GM12878 (cell line): ENCODE data around the gene SORBS1. TPM values are rescaled to one million over a fixed set of nuclear protein-coding genes. Genes with fewer than 3 reads are reported as not detected.

Experiments used
- ATAC-seq: fragments of 200-7000 bp; cut with Tn5 transposase; 3 replicates; pipeline ENCODE4 v1.9.1; 2020; ENCODE audit warnings: mild to moderate bottlenecking, moderate library complexity
- BruUV-seq: library from RNA; stranded (reverse); fragments of 400-500 nt; replicated peaks from 2 replicates; lab custom pipeline; 2021; lab: Mats Ljungman, UMichigan
- CTCF ChIA-PET: fragments of 300-600 bp; sonication (Branson Sonifier 250); formaldehyde crosslinking; extraction: SDS; loops from one replicate; lab custom pipeline; 2021; ENCODE audit warnings: inconsistent platforms; lab: Yijun Ruan, JAX
- POLR2A ChIA-PET: fragments of 350-600 bp; formaldehyde crosslinking; extraction: SDS; loops from one replicate; lab custom pipeline; 2021; ENCODE audit warnings: inconsistent platforms; lab: Charles Lee
- RAD21 ChIA-PET: fragments of 300-600 bp; sonication (Branson Sonifier 250); formaldehyde crosslinking; loops from one replicate; lab custom pipeline; 2023; ENCODE audit warnings: antibody characterized with exemption; ENCODE audit not compliant: unreplicated experiment; lab: Charles Lee
- SMC1A ChIA-PET: fragments of 300-600 bp; sonication (Branson Sonifier 250); formaldehyde crosslinking; loops from one replicate; lab custom pipeline; 2023; ENCODE audit not compliant: unreplicated experiment, uncharacterized antibody; lab: Charles Lee
- DNase-seq: peaks from one replicate; pipeline ENCODE4 v3.0.0-alpha.2; 2011; ENCODE audit warnings: low read depth, low spot score
- FAIRE-seq: peaks from 3 replicates; lab custom pipeline; 2011; peaks lifted over from hg19 to GRCh38; lab: Jason Lieb, UNC
- H2AFZ ChIP-seq: 2 replicates; pipeline ENCODE4 v1.6.0; 2011; ENCODE audit warnings: low read depth, low read length, control low read depth; ENCODE audit not compliant: control insufficient read depth
- H3K27ac ChIP-seq: 2 replicates; pipeline ENCODE4 v1.5.1; 2011; ENCODE audit warnings: control low read depth; ENCODE audit not compliant: control insufficient read depth, insufficient read depth
- H3K27me3 ChIP-seq, 2 experiments: replicated peaks in 1 of 2; 2 replicates each; pipeline versions ENCODE4 v1.6.0 to v1.6.1; 2011; ENCODE audit warnings: low read length in 1 of 2; ENCODE audit not compliant: control insufficient read depth in 2 of 2, insufficient read depth in 2 of 2
- H3K36me3 ChIP-seq, 2 experiments: 2 replicates each; pipeline ENCODE4 v1.5.1; 2011; ENCODE audit warnings: low read length in 1 of 2; ENCODE audit not compliant: control insufficient read depth in 2 of 2, insufficient read depth in 2 of 2
- H3K4me1 ChIP-seq: 2 replicates; pipeline ENCODE4 v1.6.1; 2011; ENCODE audit warnings: mild to moderate bottlenecking, low read length, moderate library complexity, mixed read lengths; ENCODE audit not compliant: control insufficient read depth, insufficient read depth
- H3K4me2 ChIP-seq: 2 replicates; pipeline ENCODE4 v1.6.0; 2011; ENCODE audit warnings: control low read depth; ENCODE audit not compliant: control insufficient read depth, insufficient read depth
- H3K4me3 ChIP-seq: fragments of 200-600 bp; sonication (generic); 2 replicates; pipeline ENCODE4 v1.5.1; 2016
- H3K79me2 ChIP-seq: 2 replicates; pipeline ENCODE4 v1.6.0; 2011; ENCODE audit warnings: low read length; ENCODE audit not compliant: control insufficient read depth, insufficient read depth
- H3K9ac ChIP-seq: 2 replicates; pipeline ENCODE4 v1.8.0; 2011; ENCODE audit warnings: low read length, control low read depth, mixed read lengths; ENCODE audit not compliant: control insufficient read depth, insufficient read depth
- H3K9me3 ChIP-seq: replicated peaks from 3 replicates; pipeline ENCODE4 v1.5.1; 2011; ENCODE audit warnings: mild to moderate bottlenecking, low read length; ENCODE audit not compliant: control insufficient read depth, insufficient read depth
- H4K20me1 ChIP-seq: 2 replicates; pipeline ENCODE4 v1.6.0; 2011; ENCODE audit not compliant: control insufficient read depth, insufficient read depth
- CBX3 ChIP-seq: fragments of 200-600 bp; sonication (generic); IDR thresholded peaks from 2 replicates; pipeline ENCODE4 v1.6.1; 2016; ENCODE audit warnings: low read depth, borderline replicate concordance
- EED ChIP-seq: sonication (generic); IDR thresholded peaks from 2 replicates; pipeline ENCODE4 v1.6.1; 2016; ENCODE audit warnings: antibody characterized with exemption, low read depth
- EZH2 ChIP-seq: IDR thresholded peaks from 2 replicates; pipeline ENCODE4 v1.6.1; 2012; ENCODE audit warnings: low read depth, mild to moderate bottlenecking, control low read depth, inconsistent platforms, low read length, borderline replicate concordance; ENCODE audit not compliant: control insufficient read depth
- FOS ChIP-seq: IDR thresholded peaks from 3 replicates; pipeline ENCODE4 v1.6.1; 2011; ENCODE audit warnings: borderline replicate concordance; ENCODE audit not compliant: insufficient read length; ENCODE audit errors: extremely low read depth
- FOXK2 ChIP-seq: fragments of 450-650 bp; IDR thresholded peaks from 2 replicates; pipeline ENCODE4 v1.6.1; 2017; ENCODE audit warnings: mild to moderate bottlenecking, moderate library complexity
- NFYB ChIP-seq: IDR thresholded peaks from 2 replicates; pipeline ENCODE4 v1.6.1; 2011; ENCODE audit warnings: low read depth, mild to moderate bottlenecking, low read length, improper control_type of control experiment, moderate library complexity; ENCODE audit not compliant: insufficient read depth
- NR2C2 ChIP-seq: IDR thresholded peaks from 2 replicates; pipeline ENCODE4 v1.6.1; 2011; ENCODE audit warnings: borderline replicate concordance, low read depth; ENCODE audit not compliant: control insufficient read depth, insufficient read length
- SMARCA5 ChIP-seq: fragments of 450-650 bp; IDR thresholded peaks from 2 replicates; pipeline ENCODE4 v1.6.1; 2017; ENCODE audit warnings: mild to moderate bottlenecking
- ZBED1 ChIP-seq: IDR thresholded peaks from 2 replicates; pipeline ENCODE4 v1.6.1; 2016; ENCODE audit warnings: borderline replicate concordance
- WGBS: methylation state at CpG from one replicate; pipeline ENCODE4 v1.1.6; 2016; ENCODE audit warnings: low lambda C conversion rate; ENCODE audit not compliant: insufficient replicate concordance, insufficient coverage; ENCODE audit errors: missing lambda C conversion rate; 5-methylcytosine and 5-hydroxymethylcytosine counted together
- in situ Hi-C: fragments of 300-500 bp; cut with MboI; formaldehyde crosslinking; loops from 9 replicates; pipeline ENCODE4 v1.14.3; 2018; ENCODE audit warnings: mixed read lengths
- intact Hi-C: fragments of 100-400 bp; cut with micrococcal nuclease; formaldehyde crosslinking; loops from one replicate; pipeline ENCODE4 v1.14.2; 2022; ENCODE audit not compliant: unreplicated experiment
- polyA plus RNA-seq, 11 experiments: library from polyadenylated mRNA; depleted of rRNA in 4 of 11; unstranded in 6 of 11; stranded (reverse) in 5 of 11; fragments of >200 nt; fragmentation: Nextera tagmentation in 4 of 11; fragmentation: Illumina TruSeq in 1 of 11; extraction: Ambion mirVana in 4 of 11; extraction: Trizol in 1 of 11; gene quantifications; 1 replicate in 1 of 11; 2 replicates in 10 of 11; pipeline versions ENCODE4 v1.2.1 to v1.2.3, GENCODE V29; 2011 to 2016; ENCODE audit warnings: inconsistent platforms in 2 of 11, missing spikeins in 2 of 11, low read depth in 1 of 11
- total RNA-seq, 4 experiments: library from RNA; depleted of rRNA in 3 of 4; stranded (reverse); fragments of >200 nt in 3 of 4; fragmentation: Illumina TruSeq in 1 of 4; extraction: Trizol in 1 of 4; gene quantifications; 2 replicates each; pipeline versions ENCODE4 v1.2.1 to v1.2.3, GENCODE V29; 2013 to 2021
- TF ChIP-seq, protein P1 (sequence below): fragments of 450-650 bp; IDR thresholded peaks from 2 replicates; pipeline ENCODE4 v1.6.1; 2014; ENCODE audit warnings: mild to moderate bottlenecking
- TF ChIP-seq, protein P2 (sequence below): IDR thresholded peaks from 2 replicates; pipeline ENCODE4 v1.6.1; 2011; ENCODE audit warnings: low read depth, mild to moderate bottlenecking, low read length, moderate library complexity, borderline replicate concordance; ENCODE audit errors: extremely low read depth
- TF ChIP-seq, protein P3 (sequence below): fragments of 450-650 bp; IDR thresholded peaks from 2 replicates; pipeline ENCODE4 v1.6.1; 2017; ENCODE audit warnings: low read depth, mild to moderate bottlenecking, moderate library complexity
- TF ChIP-seq, protein P4 (sequence below): fragments of 450-650 bp; IDR thresholded peaks from 2 replicates; pipeline ENCODE4 v1.6.1; 2016; ENCODE audit warnings: mild to moderate bottlenecking
- TF ChIP-seq, protein P5 (sequence below): fragments of 450-650 bp; IDR thresholded peaks from 2 replicates; pipeline ENCODE4 v1.6.1; 2018; ENCODE audit warnings: mild to moderate bottlenecking, low read depth, moderate library complexity; ENCODE audit not compliant: partially characterized antibody
- TF ChIP-seq, protein P6 (sequence below): fragments of 450-650 bp; IDR thresholded peaks from 2 replicates; pipeline ENCODE4 v1.6.1; 2017; ENCODE audit warnings: mild to moderate bottlenecking

SORBS1 gene
- total and polyA plus RNA-seq, 10 of the 15 experiments (the other 5 are each of a cell fraction or from before 2014, with no cell fraction given), result 0.13 to 0.75 (median 0.39) TPM

DNA sequence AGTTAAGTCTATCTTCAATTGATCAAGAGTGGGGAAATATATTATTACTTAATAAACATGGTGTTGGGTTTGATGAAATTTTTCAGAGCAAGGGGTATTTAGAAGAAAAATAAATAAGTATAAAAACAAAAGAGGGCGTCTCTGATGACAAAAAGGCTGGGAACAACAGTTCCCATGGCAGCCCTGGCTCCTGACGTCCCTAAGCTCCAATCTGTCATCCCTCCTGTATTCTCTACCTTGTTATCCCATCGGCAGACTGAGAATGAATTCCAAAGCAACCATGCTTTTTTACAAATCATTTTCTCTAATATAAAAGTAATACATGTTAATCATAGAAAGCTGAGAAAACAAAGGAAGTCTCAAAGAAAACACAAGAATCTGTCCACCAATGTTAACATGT lies 55.5 kb downstream of the SORBS1 start:
- CTCF ChIA-PET, result interaction anchor here (0.7 kb wide), 1 partner anchor 836 kb away, joined by 3 read pairs; no protein-coding TSS in a partner anchor
- H3K4me2 ChIP-seq, result no peak overlapping the region
- no peak overlapping the region for H2AFZ ChIP-seq
- intact Hi-C loops (no loop called here), in situ Hi-C loops (no loop called here)
- RAD21 ChIA-PET, result no interaction called here
- BruUV-seq, result no TSS peak
- H3K4me1 ChIP-seq, result no peaks in the 10 kb centered on the region
- no peaks in the 10 kb centered on the region for H3K36me3 ChIP-seq
- H3K9ac ChIP-seq, result no peak overlapping the region
- no peak for ATAC-seq
- FAIRE-seq, result no peak
- peaks cover 0 to 3% of the 10 kb centered on the region in 2 experiments; a peak in 2 of 4 replicates for H3K27me3 ChIP-seq
- 3% methylated on average over 3 of the region's 3 CpGs for WGBS
- H3K79me2 ChIP-seq, result no peaks in the 10 kb centered on the region
- H3K4me3 ChIP-seq, result no peak overlapping the region
- no peak for DNase-seq
- H4K20me1 ChIP-seq, result no peaks in the 10 kb centered on the region
- H3K27ac ChIP-seq, result no peak overlapping the region
- SMC1A ChIA-PET, result interaction anchor here (0.7 to 1.0 kb wide), 2 partner anchors 130 to 141 kb away, joined by 3 to 4 read pairs; no protein-coding TSS in a partner anchor
- POLR2A ChIA-PET, result no interaction called here
- H3K9me3 ChIP-seq, result no peaks in the 10 kb centered on the region
- TF ChIP-seq, protein P1, sequence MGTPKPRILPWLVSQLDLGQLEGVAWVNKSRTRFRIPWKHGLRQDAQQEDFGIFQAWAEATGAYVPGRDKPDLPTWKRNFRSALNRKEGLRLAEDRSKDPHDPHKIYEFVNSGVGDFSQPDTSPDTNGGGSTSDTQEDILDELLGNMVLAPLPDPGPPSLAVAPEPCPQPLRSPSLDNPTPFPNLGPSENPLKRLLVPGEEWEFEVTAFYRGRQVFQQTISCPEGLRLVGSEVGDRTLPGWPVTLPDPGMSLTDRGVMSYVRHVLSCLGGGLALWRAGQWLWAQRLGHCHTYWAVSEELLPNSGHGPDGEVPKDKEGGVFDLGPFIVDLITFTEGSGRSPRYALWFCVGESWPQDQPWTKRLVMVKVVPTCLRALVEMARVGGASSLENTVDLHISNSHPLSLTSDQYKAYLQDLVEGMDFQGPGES, result no peak
- TF ChIP-seq EZH2, result no peak
- TF ChIP-seq NR2C2, result no peak
- TF ChIP-seq, protein P2, sequence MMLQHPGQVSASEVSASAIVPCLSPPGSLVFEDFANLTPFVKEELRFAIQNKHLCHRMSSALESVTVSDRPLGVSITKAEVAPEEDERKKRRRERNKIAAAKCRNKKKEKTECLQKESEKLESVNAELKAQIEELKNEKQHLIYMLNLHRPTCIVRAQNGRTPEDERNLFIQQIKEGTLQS, result no peak
- TF ChIP-seq, protein P3, sequence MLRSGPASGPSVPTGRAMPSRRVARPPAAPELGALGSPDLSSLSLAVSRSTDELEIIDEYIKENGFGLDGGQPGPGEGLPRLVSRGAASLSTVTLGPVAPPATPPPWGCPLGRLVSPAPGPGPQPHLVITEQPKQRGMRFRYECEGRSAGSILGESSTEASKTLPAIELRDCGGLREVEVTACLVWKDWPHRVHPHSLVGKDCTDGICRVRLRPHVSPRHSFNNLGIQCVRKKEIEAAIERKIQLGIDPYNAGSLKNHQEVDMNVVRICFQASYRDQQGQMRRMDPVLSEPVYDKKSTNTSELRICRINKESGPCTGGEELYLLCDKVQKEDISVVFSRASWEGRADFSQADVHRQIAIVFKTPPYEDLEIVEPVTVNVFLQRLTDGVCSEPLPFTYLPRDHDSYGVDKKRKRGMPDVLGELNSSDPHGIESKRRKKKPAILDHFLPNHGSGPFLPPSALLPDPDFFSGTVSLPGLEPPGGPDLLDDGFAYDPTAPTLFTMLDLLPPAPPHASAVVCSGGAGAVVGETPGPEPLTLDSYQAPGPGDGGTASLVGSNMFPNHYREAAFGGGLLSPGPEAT, result no peak
- no peak for TF ChIP-seq EED
- TF ChIP-seq FOXK2, result no peak
- no peak for TF ChIP-seq FOS
- TF ChIP-seq NFYB, result no peak
- TF ChIP-seq ZBED1, result no peak
- no peak for TF ChIP-seq SMARCA5
- TF ChIP-seq, protein P4, sequence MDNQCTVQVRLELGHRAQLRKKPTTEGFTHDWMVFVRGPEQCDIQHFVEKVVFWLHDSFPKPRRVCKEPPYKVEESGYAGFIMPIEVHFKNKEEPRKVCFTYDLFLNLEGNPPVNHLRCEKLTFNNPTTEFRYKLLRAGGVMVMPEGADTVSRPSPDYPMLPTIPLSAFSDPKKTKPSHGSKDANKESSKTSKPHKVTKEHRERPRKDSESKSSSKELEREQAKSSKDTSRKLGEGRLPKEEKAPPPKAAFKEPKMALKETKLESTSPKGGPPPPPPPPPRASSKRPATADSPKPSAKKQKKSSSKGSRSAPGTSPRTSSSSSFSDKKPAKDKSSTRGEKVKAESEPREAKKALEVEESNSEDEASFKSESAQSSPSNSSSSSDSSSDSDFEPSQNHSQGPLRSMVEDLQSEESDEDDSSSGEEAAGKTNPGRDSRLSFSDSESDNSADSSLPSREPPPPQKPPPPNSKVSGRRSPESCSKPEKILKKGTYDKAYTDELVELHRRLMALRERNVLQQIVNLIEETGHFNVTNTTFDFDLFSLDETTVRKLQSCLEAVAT, result no peak
- TF ChIP-seq CBX3, result no peak
- TF ChIP-seq, protein P5, sequence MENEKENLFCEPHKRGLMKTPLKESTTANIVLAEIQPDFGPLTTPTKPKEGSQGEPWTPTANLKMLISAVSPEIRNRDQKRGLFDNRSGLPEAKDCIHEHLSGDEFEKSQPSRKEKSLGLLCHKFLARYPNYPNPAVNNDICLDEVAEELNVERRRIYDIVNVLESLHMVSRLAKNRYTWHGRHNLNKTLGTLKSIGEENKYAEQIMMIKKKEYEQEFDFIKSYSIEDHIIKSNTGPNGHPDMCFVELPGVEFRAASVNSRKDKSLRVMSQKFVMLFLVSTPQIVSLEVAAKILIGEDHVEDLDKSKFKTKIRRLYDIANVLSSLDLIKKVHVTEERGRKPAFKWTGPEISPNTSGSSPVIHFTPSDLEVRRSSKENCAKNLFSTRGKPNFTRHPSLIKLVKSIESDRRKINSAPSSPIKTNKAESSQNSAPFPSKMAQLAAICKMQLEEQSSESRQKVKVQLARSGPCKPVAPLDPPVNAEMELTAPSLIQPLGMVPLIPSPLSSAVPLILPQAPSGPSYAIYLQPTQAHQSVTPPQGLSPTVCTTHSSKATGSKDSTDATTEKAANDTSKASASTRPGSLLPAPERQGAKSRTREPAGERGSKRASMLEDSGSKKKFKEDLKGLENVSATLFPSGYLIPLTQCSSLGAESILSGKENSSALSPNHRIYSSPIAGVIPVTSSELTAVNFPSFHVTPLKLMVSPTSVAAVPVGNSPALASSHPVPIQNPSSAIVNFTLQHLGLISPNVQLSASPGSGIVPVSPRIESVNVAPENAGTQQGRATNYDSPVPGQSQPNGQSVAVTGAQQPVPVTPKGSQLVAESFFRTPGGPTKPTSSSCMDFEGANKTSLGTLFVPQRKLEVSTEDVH, result no peak
- TF ChIP-seq, protein P6, sequence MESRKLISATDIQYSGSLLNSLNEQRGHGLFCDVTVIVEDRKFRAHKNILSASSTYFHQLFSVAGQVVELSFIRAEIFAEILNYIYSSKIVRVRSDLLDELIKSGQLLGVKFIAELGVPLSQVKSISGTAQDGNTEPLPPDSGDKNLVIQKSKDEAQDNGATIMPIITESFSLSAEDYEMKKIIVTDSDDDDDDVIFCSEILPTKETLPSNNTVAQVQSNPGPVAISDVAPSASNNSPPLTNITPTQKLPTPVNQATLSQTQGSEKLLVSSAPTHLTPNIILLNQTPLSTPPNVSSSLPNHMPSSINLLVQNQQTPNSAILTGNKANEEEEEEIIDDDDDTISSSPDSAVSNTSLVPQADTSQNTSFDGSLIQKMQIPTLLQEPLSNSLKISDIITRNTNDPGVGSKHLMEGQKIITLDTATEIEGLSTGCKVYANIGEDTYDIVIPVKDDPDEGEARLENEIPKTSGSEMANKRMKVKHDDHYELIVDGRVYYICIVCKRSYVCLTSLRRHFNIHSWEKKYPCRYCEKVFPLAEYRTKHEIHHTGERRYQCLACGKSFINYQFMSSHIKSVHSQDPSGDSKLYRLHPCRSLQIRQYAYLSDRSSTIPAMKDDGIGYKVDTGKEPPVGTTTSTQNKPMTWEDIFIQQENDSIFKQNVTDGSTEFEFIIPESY, result no peak
